ENCODE results near the gene KRT5. TPM values are rescaled to one million over a fixed set of nuclear protein-coding genes. Genes with fewer than 3 reads are reported as not detected.

KRT5 gene
- total RNA-seq, 1 donor from 2014 or later = not detected

GRCh38 chr12:52525661-52526499, 5.7 kb upstream of the KRT5 start:
- H3K9me3 Mint-ChIP-seq (ENCODE audit: low read depth) = no peaks in the 10 kb centered on the region
- no peak overlapping the region for H3K27ac Mint-ChIP-seq (ENCODE audit: unreplicated experiment)
- TF ChIP-seq, protein P1, sequence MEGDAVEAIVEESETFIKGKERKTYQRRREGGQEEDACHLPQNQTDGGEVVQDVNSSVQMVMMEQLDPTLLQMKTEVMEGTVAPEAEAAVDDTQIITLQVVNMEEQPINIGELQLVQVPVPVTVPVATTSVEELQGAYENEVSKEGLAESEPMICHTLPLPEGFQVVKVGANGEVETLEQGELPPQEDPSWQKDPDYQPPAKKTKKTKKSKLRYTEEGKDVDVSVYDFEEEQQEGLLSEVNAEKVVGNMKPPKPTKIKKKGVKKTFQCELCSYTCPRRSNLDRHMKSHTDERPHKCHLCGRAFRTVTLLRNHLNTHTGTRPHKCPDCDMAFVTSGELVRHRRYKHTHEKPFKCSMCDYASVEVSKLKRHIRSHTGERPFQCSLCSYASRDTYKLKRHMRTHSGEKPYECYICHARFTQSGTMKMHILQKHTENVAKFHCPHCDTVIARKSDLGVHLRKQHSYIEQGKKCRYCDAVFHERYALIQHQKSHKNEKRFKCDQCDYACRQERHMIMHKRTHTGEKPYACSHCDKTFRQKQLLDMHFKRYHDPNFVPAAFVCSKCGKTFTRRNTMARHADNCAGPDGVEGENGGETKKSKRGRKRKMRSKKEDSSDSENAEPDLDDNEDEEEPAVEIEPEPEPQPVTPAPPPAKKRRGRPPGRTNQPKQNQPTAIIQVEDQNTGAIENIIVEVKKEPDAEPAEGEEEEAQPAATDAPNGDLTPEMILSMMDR (IDR thresholded peaks at IDR 0.05) = no peak
- H3K4me3 Mint-ChIP-seq (ENCODE audit: unreplicated experiment) = no peak overlapping the region
- peaks cover 11% of the 10 kb centered on the region for H3K4me1 Mint-ChIP-seq (ENCODE audit: low read depth)
- no peaks in the 10 kb centered on the region for H3K36me3 Mint-ChIP-seq (ENCODE audit: low read depth)
- peaks cover 31% of the 10 kb centered on the region for H3K27me3 Mint-ChIP-seq (ENCODE audit: low read depth)
- no peak for DNase-seq (ENCODE audit: low spot score)

GRCh38 chr12:52524898-52525591, 4.9 kb upstream of the KRT5 start:
- H3K4me1 Mint-ChIP-seq (ENCODE audit: low read depth) = peaks cover 11% of the 10 kb centered on the region

GRCh38 chr12:52524241-52524897, 4.2 kb upstream of the KRT5 start:
- H3K9me3 Mint-ChIP-seq (ENCODE audit: low read depth) = no peaks in the 10 kb centered on the region
- H3K27me3 Mint-ChIP-seq (ENCODE audit: low read depth) = peaks cover 31% of the 10 kb centered on the region
- TF ChIP-seq, protein P1 (IDR thresholded peaks at IDR 0.05) = no peak
- peak; percentile 46 for DNase-seq (ENCODE audit: low spot score)
- H3K4me1 Mint-ChIP-seq (ENCODE audit: low read depth) = peaks cover 11% of the 10 kb centered on the region
- no peaks in the 10 kb centered on the region for H3K36me3 Mint-ChIP-seq (ENCODE audit: low read depth)
- no peak overlapping the region for H3K4me3 Mint-ChIP-seq (ENCODE audit: unreplicated experiment)
- no peak overlapping the region for H3K27ac Mint-ChIP-seq (ENCODE audit: unreplicated experiment)

More at GRCh38 chr12:52524898-52525591, 4.9 kb upstream of the KRT5 start:
- Mint-ChIP-seq H3K36me3 (ENCODE audit: low read depth) (no peaks in the 10 kb centered on the region), H3K9me3 (ENCODE audit: low read depth) (no peaks in the 10 kb centered on the region), H3K4me3 (ENCODE audit: unreplicated experiment) (no peak overlapping the region), H3K27ac (ENCODE audit: unreplicated experiment) (no peak overlapping the region), H3K27me3 (ENCODE audit: low read depth) (peaks cover 31% of the 10 kb centered on the region)
- no peak for DNase-seq (ENCODE audit: low spot score)
- TF ChIP-seq, protein P1 (IDR thresholded peaks at IDR 0.05) = no peak

DNA sequence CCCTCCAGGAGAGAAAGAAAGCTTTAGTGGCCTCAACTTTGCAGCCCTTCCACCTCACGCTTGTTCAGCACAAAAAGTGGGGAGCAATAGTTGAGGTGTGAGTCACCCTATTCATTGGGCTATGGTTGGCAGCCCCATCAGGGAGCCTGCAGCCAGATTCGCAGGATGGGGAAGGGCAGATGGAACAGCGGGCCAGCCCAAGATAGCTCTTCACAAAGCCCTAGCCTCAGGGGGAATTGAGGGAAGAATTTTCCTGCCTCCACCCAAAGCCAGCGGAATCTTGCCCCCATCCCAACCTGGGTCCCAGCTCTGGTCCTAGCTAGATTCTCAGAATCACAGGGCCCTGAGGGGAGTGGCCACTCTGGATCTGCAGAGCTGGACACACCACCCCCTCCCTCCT, 3.6 kb upstream of the KRT5 start:
- no peak overlapping the region for H3K4me3 Mint-ChIP-seq (ENCODE audit: unreplicated experiment)
- peaks cover 34% of the 10 kb centered on the region for H3K27me3 Mint-ChIP-seq (ENCODE audit: low read depth)
- TF ChIP-seq, protein P1 (IDR thresholded peaks at IDR 0.05) = no peak
- peak; percentile 36 for DNase-seq (ENCODE audit: low spot score)
- no peaks in the 10 kb centered on the region for H3K9me3 Mint-ChIP-seq (ENCODE audit: low read depth)
- peaks cover 11% of the 10 kb centered on the region for H3K4me1 Mint-ChIP-seq (ENCODE audit: low read depth)
- H3K36me3 Mint-ChIP-seq (ENCODE audit: low read depth) = no peaks in the 10 kb centered on the region
- no peak overlapping the region for H3K27ac Mint-ChIP-seq (ENCODE audit: unreplicated experiment)

Data from chondrocyte (in vitro differentiated cells).